Duodenal mucosa (tissue), 2 donors: Measurements from ENCODE around the gene MCM8.

Experiments used
- H3K27ac ChIP-seq: one replicate; pipeline ENCODE4 v1.7.0; 2013; ENCODE audit warnings: low read depth, low read length
- H3K27me3 ChIP-seq, 2 donors: one replicate each; pipeline ENCODE4 v1.7.0; 2013; ENCODE audit warnings: low read length in 2 of 2, control low read depth in 1 of 2; ENCODE audit not compliant: insufficient read depth in 2 of 2, control insufficient read depth in 1 of 2
- H3K36me3 ChIP-seq, 2 donors: one replicate each; pipeline ENCODE4 v1.7.0; 2013; ENCODE audit warnings: low read length in 2 of 2, control low read depth in 1 of 2; ENCODE audit not compliant: insufficient read depth in 2 of 2, control insufficient read depth in 1 of 2
- H3K4me1 ChIP-seq, 2 donors: one replicate each; pipeline ENCODE4 v1.7.0; 2013; ENCODE audit warnings: low read length in 2 of 2, control low read depth in 1 of 2; ENCODE audit not compliant: insufficient read depth in 2 of 2, control insufficient read depth in 1 of 2
- H3K4me3 ChIP-seq, 2 donors: one replicate each; pipeline ENCODE4 v1.7.0; 2013; ENCODE audit warnings: low read length in 2 of 2, low read depth in 1 of 2
- H3K9ac ChIP-seq, 2 donors: one replicate each; pipeline ENCODE4 v1.7.0; 2013; ENCODE audit warnings: low read length in 2 of 2, low read depth in 1 of 2
- H3K9me3 ChIP-seq, 2 donors: one replicate each; pipeline ENCODE4 v1.7.0; 2013; ENCODE audit warnings: low read length in 2 of 2, control low read depth in 1 of 2; ENCODE audit not compliant: control insufficient read depth in 1 of 2

MCM8 gene

DNA sequence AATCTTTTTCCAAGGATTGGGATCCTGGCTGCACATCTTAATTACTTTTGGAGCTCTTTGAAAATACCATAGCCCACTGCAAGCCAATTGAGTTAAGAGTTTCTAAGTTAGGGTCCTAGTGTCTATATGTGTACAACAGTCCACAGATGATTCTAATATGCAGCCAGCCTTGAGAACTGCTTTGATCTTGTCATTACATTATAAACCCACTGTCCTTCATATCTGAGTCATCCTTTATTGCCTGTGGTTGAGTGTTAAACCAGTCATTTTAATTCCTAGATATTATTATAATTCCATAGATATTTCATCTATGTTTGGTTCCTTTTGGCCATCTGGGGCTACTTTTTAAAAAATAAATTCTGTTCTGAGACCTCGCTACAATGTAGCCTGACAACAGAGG lies 24.1 kb downstream of the MCM8 start:
- H3K9me3 ChIP-seq, result no peaks in the 10 kb centered on the region
- no peaks in the 10 kb centered on the region for H3K27me3 ChIP-seq
- H3K27ac ChIP-seq, result no peak overlapping the region
- no peaks in the 10 kb centered on the region for H3K4me1 ChIP-seq
- peaks cover 0 to 35% of the 10 kb centered on the region in 2 donors for H3K36me3 ChIP-seq
- H3K4me3 ChIP-seq, result no peak overlapping the region
- no peak overlapping the region for H3K9ac ChIP-seq

DNA sequence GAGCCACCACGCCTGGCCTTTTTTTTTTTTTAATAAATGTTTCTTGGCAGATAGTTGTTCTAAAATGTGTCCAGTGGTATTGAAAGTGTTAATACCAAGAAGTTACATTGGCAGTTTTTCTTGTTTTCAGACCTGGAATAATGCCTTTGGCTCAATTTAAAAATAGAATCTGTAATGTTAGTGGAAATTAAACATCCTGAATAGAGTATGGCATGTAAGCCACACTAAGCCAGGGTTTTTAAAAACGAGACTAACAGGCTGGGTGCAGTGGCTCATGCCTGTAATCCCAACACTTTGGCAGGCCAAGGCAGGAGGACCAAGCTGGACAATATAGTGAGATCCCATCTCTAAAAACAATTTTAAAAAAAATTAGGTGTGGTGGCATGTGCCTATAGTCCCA lies 25.3 kb downstream of the MCM8 start:
- Histone ChIP-seq H3K4me1 (no peaks in the 10 kb centered on the region), H3K36me3 (peaks cover 0 to 35% of the 10 kb centered on the region in 2 donors), H3K27me3 (no peaks in the 10 kb centered on the region), H3K4me3 (no peak overlapping the region), H3K9me3 (no peaks in the 10 kb centered on the region), H3K9ac (no peak overlapping the region), H3K27ac (no peak overlapping the region)

DNA sequence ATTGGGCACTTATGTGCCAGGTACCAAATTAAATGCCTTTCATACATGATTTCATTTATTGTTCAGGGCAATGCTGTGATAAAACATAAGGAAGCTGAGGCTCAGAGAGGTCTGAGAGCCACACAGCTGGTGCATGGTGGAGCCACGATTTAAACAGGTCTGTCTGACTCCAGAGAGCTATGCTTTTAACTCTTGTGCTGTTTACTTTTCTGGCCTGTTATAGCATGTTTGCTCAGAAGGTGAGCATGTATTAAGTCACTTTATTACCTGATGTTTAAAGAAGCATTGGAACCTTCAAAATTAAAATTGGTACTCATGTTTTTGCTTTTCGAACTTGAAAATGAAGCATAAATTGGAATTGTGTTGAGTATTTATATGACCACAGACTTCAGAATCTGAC lies 26.8 kb downstream of the MCM8 start:
- Histone ChIP-seq H3K9ac (no peak overlapping the region), H3K9me3 (no peaks in the 10 kb centered on the region), H3K27me3 (no peaks in the 10 kb centered on the region), H3K4me1 (peaks cover 0 to 9% of the 10 kb centered on the region in 2 donors), H3K4me3 (no peak overlapping the region), H3K36me3 (peaks cover 0 to 35% of the 10 kb centered on the region in 2 donors), H3K27ac (no peak overlapping the region)

DNA sequence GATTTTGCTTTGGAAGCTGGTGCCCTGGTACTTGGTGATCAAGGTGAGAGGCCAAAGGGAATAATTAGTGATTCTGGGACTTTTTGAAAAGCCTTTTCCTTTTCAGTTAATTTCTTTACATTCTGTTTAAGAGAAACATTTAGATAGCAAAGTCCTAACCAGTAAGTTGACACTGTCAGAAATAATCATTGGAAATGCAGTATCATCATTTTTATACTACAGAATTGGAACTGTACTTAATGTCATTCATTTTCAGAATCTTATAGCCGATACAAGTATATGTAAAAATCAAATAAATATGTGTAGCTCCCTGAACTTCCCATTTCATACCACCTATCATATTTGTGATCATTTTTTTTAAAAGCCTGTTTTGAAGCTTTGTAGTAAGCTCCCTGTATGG lies 27.5 kb downstream of the MCM8 start:
- no peaks in the 10 kb centered on the region for H3K27me3 ChIP-seq
- H3K4me1 ChIP-seq, result peaks cover 0 to 9% of the 10 kb centered on the region in 2 donors
- no peak overlapping the region for H3K27ac ChIP-seq
- no peak overlapping the region for H3K9ac ChIP-seq
- H3K4me3 ChIP-seq, result no peak overlapping the region
- no peaks in the 10 kb centered on the region for H3K9me3 ChIP-seq
- peaks cover 0 to 35% of the 10 kb centered on the region in 2 donors for H3K36me3 ChIP-seq

GRCh38 chr20:5979801-5980200 lies 29.3 kb downstream of the MCM8 start:
- H3K36me3 ChIP-seq, result peaks cover 0 to 32% of the 10 kb centered on the region in 2 donors
- H3K9ac ChIP-seq, result no peak overlapping the region
- no peak overlapping the region for H3K27ac ChIP-seq
- no peak overlapping the region for H3K4me3 ChIP-seq
- H3K9me3 ChIP-seq, result no peaks in the 10 kb centered on the region
- H3K27me3 ChIP-seq, result no peaks in the 10 kb centered on the region
- H3K4me1 ChIP-seq, result peaks cover 0 to 9% of the 10 kb centered on the region in 2 donors

DNA sequence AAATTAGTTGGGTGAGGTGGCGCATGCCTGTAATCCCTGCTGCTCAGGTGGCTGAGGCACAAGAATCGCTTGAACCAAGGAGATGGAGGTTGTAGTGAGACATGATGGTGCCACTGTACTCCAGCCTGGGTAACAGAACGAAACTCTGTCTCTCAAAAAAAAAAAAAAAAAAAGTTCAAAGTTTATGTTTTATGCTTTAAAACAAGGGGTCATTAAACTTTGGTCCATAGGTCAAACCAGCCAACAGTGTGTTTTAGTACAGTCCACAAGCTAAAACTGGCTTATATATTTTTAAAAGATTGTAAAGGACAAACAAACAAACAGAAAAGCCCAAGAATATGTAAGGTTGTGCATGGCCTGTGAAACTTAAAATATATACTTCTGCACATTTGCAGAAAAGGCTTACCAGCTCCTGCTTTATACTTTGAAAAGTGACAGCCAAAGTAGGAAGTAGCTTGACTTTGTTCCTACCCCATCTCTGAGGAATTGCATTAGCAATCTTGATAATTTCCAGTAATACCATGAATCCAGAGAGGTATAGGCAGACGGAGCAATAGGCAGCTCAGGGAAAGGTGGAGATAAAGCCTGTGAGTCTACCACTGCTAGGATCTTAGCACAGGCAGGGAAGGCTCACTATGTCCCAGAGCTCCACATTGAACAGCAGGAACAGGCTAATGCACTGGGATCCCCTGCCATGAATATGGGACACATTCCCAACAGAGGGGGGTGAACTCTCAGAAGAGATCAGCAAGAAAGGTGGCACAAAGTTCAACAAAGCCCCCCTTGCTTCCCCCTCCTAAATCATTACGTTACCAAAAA lies 30.5 kb downstream of the MCM8 start:
- no peak overlapping the region for H3K27ac ChIP-seq
- H3K27me3 ChIP-seq, result no peaks in the 10 kb centered on the region
- no peaks in the 10 kb centered on the region for H3K9me3 ChIP-seq
- H3K9ac ChIP-seq, result no peak overlapping the region
- no peak overlapping the region for H3K4me3 ChIP-seq
- peaks cover 0 to 32% of the 10 kb centered on the region in 2 donors for H3K36me3 ChIP-seq
- H3K4me1 ChIP-seq, result peaks cover 0 to 9% of the 10 kb centered on the region in 2 donors

GRCh38 chr20:5987383-5987782 lies 36.9 kb downstream of the MCM8 start:
- H3K4me1 ChIP-seq, result peaks cover 8 to 14% of the 10 kb centered on the region in 2 donors
- H3K9ac ChIP-seq, result no peak overlapping the region
- no peaks in the 10 kb centered on the region for H3K9me3 ChIP-seq
- peaks cover 0 to 14% of the 10 kb centered on the region in 2 donors for H3K36me3 ChIP-seq
- H3K27me3 ChIP-seq, result no peaks in the 10 kb centered on the region
- no peak overlapping the region for H3K27ac ChIP-seq
- H3K4me3 ChIP-seq, result no peak overlapping the region

DNA sequence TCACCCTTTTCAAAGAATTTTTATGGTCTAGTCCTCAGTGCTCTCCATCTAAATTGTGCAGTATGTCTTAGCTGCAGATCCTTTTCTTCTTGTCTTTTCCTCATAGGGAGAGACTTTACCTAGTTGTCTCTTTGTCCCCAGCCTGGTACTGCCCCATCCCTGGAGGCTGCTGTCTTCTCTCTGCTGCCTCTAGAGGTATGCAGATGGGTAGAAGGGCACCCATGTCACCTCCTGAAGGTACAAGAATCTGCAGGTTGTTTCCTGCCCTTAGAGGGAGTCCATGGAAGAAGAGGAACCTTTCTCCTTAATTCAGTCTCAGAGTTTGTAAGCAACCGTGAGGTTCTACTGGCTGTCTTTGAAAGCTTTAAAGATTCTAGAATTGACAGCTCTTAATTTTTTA lies 39.1 kb downstream of the MCM8 start:
- Histone ChIP-seq H3K27me3 (no peaks in the 10 kb centered on the region), H3K4me1 (peaks cover 8 to 14% of the 10 kb centered on the region in 2 donors), H3K9ac (no peak overlapping the region), H3K9me3 (no peaks in the 10 kb centered on the region), H3K4me3 (no peak overlapping the region), H3K27ac (no peak overlapping the region), H3K36me3 (peaks cover 0 to 13% of the 10 kb centered on the region in 2 donors)

DNA sequence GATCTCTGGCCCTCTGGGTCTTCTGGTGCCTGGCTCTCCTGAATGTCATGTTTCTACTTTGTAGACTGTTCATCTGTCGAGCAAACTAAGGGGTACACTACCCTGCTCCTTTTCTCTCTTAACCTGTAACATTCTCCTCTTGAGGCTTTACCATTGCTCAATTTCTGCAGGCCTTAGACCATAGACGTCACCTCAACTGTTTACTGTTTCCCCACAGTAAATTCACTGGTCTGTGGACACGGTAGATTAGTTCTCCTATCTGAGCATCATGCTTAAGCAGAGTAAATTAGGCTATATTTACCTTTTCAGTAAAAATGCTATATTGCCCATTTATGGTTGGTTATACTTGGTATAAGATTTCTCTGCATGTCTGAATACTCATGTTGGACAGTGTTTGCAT lies 40.5 kb downstream of the MCM8 start:
- H3K4me3 ChIP-seq, result no peak overlapping the region
- no peaks in the 10 kb centered on the region for H3K9me3 ChIP-seq
- H3K36me3 ChIP-seq, result peaks cover 0 to 13% of the 10 kb centered on the region in 2 donors
- H3K4me1 ChIP-seq, result peaks cover 8 to 14% of the 10 kb centered on the region in 2 donors
- H3K9ac ChIP-seq, result no peak overlapping the region
- no peaks in the 10 kb centered on the region for H3K27me3 ChIP-seq
- no peak overlapping the region for H3K27ac ChIP-seq

- no peaks in the 10 kb centered on the region for H3K27me3 ChIP-seq
- peaks cover 8 to 16% of the 10 kb centered on the region in 2 donors for H3K4me1 ChIP-seq
- H3K9ac ChIP-seq, result no peak overlapping the region
- H3K9me3 ChIP-seq, result no peaks in the 10 kb centered on the region
- H3K27ac ChIP-seq, result no peak overlapping the region
- peaks cover 0 to 13% of the 10 kb centered on the region in 2 donors for H3K36me3 ChIP-seq
- no peak overlapping the region for H3K4me3 ChIP-seq
Observed at GRCh38 chr20:5991623-5992441, 41.4 kb downstream of the MCM8 start.
